GM21423 (cell line): Measurements from ENCODE around the gene ZNF664.

Experiments used
- ATAC-seq: cut with Tn5 transposase; IDR thresholded peaks from one replicate; pipeline ENCODE4 v1.9.1; 2021; ENCODE audit warnings: mild to moderate bottlenecking, moderate library complexity; ENCODE audit not compliant: unreplicated experiment

ZNF664 gene

DNA sequence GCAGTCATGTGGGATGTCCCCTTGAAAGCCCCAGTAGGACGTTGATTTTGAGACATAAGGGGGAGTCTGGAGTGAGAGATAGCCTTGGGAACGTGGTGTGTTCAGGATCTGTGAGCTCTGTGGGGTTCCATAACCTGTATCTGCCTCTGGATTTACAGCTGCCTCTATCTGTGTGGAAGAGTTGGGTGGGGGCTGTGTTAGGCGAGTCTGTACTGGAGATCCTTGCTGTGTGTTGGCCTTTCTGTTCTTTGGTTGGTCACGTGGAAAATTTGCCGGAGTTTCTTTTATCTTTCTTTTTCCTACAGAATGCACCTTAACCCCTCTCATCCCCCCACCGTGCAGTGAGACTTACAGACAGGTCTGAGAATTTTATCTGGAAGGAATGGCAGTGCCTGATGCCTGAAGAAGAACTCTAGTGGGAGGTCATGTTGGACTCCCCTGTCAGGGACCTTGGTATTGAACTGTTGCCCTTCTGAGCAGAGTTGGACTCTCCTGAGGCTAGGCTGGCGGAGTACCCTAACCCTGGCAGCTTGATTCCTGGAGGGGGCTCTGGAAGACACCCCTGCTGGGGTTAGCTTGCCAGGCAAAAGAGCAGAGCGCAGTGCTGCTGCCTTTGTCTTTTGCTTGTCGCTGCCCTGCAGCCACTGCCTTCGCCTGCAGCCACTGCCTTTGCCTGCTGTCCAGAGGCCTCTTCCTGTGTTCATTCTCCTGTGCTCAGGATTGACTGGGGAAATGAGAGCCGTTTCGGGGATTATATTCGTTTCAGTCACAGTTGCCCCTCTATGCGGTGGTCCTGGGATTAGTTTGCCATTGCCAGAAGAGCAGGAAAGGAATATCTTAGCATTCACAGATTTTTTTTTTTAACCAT is 34.1 kb downstream of the ZNF664 start:
- no peak for ATAC-seq

GRCh38 chr12:124007826-124008570 is 35.0 kb downstream of the ZNF664 start:
- ATAC-seq, result no peak

DNA sequence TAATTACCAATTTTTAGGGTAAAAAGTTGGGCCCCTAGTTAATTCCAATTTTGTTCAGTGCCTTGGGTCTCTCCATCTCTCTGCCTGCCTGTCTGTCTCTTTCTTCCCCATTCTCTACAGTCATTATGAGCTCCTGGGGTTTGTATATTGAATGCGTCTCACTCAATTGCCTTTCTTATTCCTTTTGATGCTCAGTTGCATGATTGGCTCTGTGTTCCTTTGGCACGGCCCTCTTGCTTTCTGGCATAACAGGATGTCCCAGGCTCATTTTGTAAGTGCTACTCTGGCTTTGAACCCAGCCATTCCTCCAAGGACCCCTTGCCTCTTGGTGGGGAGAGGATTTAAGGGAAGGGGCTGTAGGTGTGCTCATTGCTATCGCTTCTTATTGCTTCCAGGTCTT is 35.6 kb downstream of the ZNF664 start:
- no peak for ATAC-seq

- no peak for ATAC-seq
Observed at GRCh38 chr12:124009781-124010180, 36.8 kb downstream of the ZNF664 start.

DNA sequence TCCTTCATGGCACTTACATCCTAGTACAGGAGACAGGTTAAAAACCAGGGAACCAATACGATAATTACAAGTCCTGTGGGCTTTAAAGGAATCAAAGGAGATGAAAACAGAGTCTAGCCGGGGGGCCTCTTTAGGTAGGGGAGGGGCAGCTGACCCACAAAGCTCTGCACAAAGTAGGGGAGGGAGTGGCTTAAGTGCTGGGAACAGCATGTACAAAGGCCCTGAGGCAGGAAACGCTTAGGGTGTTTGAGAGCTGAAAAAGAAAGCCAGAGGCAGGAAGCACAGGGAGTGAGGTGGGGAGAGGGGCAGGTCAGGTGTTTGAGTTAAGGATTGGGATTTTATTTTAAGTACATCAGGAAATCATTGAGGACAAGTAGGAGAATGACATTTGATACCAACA is 37.7 kb downstream of the ZNF664 start:
- no peak for ATAC-seq

DNA sequence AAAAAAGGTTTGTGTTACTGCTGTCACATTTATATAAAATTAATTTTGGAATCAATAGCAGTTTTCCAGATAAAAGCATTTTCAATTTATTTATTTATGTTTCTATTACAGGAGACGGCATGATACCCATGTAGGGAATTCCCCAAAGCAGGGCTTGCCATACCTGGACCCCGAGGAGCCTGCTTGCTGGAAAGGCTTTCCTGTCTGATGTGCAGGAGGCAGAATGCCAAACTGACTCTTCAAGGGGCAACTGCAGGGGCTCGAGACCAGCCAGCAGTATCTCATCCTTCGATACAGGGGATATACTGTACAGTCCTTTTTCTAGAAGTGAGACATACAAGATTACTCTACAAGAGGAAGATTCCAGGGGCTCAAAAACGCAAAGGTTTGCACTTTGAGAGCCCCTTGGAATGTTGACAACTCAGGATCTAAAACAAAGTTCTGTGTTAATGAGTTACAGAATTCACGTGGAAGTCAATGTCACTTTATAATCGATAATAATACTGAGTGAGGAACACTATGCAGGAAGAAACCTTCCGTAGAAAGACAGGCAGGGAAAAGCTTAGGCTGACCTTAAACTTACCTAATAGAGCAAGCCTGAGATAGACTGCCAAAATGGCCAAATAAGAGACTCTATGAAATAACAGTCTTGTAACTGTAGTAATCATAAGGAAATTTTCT is 38.6 kb downstream of the ZNF664 start:
- ATAC-seq, result no peak

DNA sequence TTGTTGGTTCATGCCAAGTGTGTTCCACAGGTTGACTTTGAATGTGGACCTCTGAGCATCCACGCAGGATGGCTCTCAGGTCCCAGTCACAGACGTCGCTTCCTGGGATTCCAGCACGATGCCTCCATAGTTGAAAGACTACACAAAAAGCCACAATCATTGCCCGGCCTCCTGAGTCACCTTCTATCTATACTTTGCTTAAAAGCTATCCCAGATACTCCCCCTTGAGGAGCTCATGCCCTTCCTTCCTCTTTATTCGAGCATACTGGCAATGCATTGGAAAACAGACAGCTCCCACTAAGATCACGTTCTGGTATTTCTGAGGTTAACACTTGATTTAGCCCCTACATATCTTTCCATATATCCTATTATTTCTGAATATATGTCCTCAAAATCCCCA is 40.1 kb downstream of the ZNF664 start:
- ATAC-seq, result no peak

DNA sequence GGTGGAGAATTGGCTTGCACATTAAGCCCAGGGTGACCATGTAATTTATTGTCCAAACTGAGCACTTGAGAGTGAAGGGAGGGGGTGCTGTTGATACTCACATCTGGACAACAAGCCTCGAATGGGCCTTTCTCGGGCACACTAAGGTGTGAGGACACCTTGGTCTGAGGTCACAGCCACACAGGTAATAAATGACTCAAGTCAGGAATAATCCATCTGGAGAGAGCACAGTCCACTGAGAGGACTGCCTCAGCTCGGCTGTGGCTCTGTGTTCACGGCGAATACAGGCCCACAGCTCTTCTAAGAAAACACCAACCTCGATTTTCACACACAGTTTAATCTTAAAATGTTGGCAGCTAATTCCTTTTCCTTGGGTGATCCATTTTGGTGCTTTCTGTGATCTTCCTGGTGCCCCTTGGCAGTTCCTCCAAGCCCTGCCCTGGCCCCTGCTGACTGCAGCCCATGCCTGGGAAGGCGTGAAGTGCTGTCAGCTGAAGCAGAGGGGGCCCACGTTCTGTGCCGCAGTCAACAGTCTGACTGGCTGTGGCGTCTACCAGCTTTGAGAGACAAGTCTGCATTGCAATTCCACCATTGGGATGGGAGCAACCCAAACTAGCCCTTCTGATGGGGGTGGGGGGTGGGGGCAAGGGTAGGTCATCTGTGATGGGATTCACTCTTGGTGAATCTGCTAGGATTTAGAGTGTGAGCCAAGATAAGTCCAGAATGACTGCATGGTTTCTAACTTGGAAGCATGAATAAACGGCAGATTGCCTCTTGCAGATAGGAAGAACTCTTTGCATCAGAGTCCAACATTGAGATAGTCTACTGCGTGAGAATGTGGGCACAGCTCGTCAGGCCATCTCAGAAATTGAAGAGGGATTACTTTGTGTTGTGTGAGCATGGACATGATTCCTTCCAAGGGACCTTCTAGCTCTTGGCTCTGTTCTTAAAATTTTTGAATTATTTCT is 42.8 kb downstream of the ZNF664 start:
- no peak for ATAC-seq

- ATAC-seq, result no peak
Observed at GRCh38 chr12:124017064-124017463, 44.0 kb downstream of the ZNF664 start.

DNA sequence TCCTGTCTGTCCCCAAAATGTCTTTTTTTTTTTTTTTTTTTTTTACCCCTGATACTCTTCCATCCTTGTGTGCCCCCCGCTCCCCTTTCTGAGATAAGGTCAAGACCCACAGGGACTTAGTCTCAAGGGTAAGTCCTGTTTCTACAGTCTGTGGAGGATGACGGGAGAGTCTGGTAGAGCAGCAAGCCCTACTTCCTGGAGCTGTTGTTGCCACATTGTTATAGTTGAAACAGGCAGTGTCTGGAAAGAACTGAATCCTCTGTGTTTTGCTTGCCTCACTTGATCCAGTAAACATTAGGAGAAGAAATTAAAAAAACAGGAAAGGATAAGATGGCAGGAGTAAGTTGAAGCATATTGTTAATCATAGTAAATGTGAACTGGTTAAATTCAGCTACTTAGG is 45.5 kb downstream of the ZNF664 start:
- no peak for ATAC-seq

DNA sequence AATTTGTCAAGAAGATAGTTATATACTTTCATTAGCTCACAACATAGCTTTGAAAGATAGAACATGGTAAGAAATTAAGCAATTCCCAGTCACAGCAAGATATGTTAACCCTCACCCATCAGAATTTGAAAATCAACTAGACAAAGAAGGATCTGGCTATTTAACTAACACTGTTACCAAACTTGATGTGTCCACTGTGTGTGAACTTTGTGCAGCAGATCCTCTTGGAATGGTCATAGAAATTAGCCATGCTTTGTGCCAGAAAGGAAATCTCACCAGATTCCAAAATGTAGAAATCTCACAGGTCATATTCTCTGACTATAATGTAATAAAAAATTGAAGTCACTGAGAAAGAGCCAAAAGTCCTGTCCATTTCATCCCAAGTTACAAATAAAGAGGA is 46.1 kb downstream of the ZNF664 start:
- no peak for ATAC-seq

- ATAC-seq, result no peak
Observed at GRCh38 chr12:124020514-124020949, 47.5 kb downstream of the ZNF664 start.

DNA sequence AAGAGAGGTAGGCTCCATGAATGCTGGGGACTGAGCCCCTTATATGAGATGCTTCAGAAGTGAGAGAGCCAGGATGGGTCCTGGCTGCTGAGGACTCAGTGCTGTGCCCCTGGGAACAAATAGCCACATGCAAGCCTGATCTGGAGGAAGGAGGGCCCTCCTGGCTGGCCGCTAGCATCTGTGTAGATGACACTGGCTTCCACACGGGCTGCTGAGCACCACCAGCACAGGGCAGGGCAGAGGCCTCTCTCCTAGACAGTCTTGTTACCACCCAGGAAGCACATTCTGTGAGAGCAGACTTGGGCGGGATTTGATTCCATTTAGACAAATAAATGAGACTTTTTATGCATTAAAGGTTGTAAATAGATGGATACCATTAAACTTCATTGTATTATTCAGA is 48.0 kb downstream of the ZNF664 start:
- ATAC-seq, result no peak

- no peak for ATAC-seq
Observed at GRCh38 chr12:124022161-124022560, 49.1 kb downstream of the ZNF664 start.

GRCh38 chr12:124024263-124024678 is 51.3 kb downstream of the ZNF664 start:
- no peak for ATAC-seq

DNA sequence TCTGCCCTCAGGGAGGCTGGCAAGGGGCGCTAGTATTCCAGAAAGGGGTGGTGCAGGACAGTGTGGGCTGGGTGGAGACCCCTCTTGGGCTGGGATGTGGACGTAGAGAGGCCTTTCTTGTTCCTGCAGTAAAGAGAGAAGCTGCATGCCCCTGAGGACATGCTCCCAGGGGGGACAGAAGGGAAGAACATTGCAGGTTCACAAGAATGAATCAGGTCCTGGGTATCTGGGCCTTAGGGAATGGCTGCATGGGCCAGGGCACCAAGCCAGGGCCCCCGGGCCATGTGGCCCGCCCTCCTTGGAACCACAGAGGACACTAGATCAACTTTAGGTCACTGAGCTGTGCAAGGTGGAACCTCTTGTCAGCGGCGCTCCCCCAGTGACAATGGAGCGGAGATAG is 51.8 kb downstream of the ZNF664 start:
- ATAC-seq, result no peak

DNA sequence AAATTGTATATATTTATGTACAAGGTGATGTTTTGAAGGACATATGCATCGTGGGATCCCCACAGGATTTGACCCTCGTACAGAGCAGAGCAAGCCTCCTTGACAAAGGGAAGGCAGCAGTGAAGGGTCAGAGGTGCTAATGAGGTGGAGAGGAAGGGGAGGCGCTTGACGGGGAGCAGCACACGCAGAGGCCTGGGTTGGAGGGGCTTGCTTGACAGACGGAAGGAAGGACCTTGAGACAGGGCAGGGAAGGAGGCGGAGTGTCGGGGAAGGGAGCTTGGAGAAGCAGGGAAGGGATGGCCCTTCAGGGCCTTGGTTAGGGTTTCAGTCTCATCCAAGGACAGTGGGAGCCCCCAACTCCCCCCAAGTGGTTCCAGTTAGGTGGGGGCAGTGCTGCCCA is 52.6 kb downstream of the ZNF664 start:
- ATAC-seq, result no peak

- no peak for ATAC-seq
Observed at GRCh38 chr12:124026755-124027745, 54.0 kb downstream of the ZNF664 start.
